Progenitor cell of endocrine pancreas (in vitro differentiated cells): ENCODE results near the gene CDKN1B. TPM values are rescaled to one million over a fixed set of nuclear protein-coding genes. Genes with fewer than 3 reads are reported as not detected.

ENCODE experiments used
- DNase-seq: peaks from one replicate; pipeline ENCODE4 v3.0.0; 2021; ENCODE audit warnings: low spot score; ENCODE audit not compliant: unreplicated experiment
- H3K27ac Mint-ChIP-seq: 2 replicates; pipeline ENCODE4 v1.8.0; 2021; ENCODE audit warnings: mild to moderate bottlenecking, moderate library complexity, mixed read lengths
- H3K27me3 Mint-ChIP-seq: 2 replicates; pipeline ENCODE4 v1.8.0; 2021; ENCODE audit warnings: mixed read lengths
- H3K36me3 Mint-ChIP-seq: 2 replicates; pipeline ENCODE4 v1.8.0; 2022; ENCODE audit warnings: mixed read lengths; ENCODE audit not compliant: insufficient read depth
- H3K4me1 Mint-ChIP-seq: 2 replicates; pipeline ENCODE4 v1.8.0; 2021; ENCODE audit warnings: low read depth, mixed read lengths
- H3K4me3 Mint-ChIP-seq: 2 replicates; pipeline ENCODE4 v1.8.0; 2021; ENCODE audit warnings: low read depth, mild to moderate bottlenecking, moderate library complexity, mixed read lengths
- H3K9me3 Mint-ChIP-seq: 2 replicates; pipeline ENCODE4 v1.8.0; 2021; ENCODE audit warnings: low read depth, mixed read lengths
- total RNA-seq: library from RNA; stranded (reverse); gene quantifications from 2 replicates; pipeline ENCODE4 v1.2.1, GENCODE V29; 2021
- TF ChIP-seq, protein P1 (sequence below): fragments of 200-600 bp; sonication (generic); IDR thresholded peaks from one replicate; pipeline ENCODE4 v1.5.0; 2021; ENCODE audit warnings: antibody characterized with exemption, mild to moderate bottlenecking; ENCODE audit not compliant: unreplicated experiment

The CDKN1B gene
- total RNA-seq, 1 donor from 2014 or later = 40.8 TPM

- no peak overlapping the region for H3K27ac Mint-ChIP-seq
- H3K36me3 Mint-ChIP-seq = no peaks in the 10 kb centered on the region
- H3K9me3 Mint-ChIP-seq = no peaks in the 10 kb centered on the region
- H3K27me3 Mint-ChIP-seq = no peaks in the 10 kb centered on the region
- no peak overlapping the region for H3K4me3 Mint-ChIP-seq
- DNase-seq = no peak
- TF ChIP-seq, protein P1, sequence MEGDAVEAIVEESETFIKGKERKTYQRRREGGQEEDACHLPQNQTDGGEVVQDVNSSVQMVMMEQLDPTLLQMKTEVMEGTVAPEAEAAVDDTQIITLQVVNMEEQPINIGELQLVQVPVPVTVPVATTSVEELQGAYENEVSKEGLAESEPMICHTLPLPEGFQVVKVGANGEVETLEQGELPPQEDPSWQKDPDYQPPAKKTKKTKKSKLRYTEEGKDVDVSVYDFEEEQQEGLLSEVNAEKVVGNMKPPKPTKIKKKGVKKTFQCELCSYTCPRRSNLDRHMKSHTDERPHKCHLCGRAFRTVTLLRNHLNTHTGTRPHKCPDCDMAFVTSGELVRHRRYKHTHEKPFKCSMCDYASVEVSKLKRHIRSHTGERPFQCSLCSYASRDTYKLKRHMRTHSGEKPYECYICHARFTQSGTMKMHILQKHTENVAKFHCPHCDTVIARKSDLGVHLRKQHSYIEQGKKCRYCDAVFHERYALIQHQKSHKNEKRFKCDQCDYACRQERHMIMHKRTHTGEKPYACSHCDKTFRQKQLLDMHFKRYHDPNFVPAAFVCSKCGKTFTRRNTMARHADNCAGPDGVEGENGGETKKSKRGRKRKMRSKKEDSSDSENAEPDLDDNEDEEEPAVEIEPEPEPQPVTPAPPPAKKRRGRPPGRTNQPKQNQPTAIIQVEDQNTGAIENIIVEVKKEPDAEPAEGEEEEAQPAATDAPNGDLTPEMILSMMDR = no peak
- H3K4me1 Mint-ChIP-seq = no peaks in the 10 kb centered on the region
Measured at GRCh38 chr12:12676605-12677004, 40.6 kb upstream of the CDKN1B start.

DNA sequence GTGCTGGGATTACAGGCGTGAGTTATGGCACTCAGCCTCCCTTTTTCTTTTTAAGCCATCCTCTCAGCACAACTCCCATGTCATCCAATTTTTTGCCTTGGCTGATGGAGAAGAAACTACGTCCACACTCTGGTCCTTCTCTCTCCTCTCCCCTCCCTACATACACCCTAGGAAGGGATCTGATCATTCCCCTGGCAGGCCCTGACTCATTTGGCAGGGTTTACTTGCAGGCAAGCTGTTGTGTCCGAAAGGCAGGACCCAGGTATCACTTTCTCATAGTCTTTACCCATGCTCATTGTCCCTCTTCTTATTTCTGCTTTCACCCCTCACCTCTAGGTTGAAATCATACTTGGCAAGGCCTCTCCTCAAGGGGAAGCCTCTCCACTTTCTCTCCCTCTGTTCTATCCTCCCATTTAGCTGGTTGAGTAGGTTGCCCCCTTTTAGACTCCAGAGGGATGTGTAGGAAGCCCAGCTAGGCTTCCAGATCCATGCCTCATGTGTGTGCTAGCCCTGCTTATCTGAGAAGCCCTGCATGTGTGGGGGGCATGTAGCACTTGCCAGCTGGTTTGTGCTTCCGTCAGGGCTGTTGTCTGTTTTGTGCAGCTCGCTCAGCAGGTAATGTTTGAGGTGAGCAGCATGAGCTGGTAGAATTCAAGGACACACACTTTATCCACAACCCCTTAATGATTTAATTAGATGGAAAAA lies 36.0 kb upstream of the CDKN1B start:
- Mint-ChIP-seq H3K4me3 (no peak overlapping the region), H3K27ac (no peak overlapping the region), H3K4me1 (peaks cover 1% of the 10 kb centered on the region), H3K9me3 (no peaks in the 10 kb centered on the region), H3K27me3 (peaks cover 3% of the 10 kb centered on the region), H3K36me3 (no peaks in the 10 kb centered on the region)
- TF ChIP-seq, protein P1 = no peak
- DNase-seq = no peak

DNA sequence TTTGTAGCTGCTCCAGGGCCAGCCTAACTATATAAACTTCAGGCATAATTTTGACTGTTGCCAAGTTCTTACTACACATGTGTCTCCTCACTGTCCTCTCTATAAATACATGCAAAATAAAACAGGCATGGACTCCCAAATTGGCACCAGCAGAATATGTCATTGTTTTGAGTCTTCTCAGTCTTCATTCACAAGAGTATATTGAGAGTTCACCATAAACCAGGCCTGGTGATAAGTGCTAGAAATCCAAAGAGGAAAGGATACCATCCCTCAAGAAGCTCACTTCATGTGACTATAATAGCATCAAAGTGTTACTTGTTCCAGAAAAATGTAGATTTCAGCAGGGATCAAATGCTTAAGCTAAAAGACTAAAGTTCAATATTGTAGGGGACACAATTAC lies 34.9 kb upstream of the CDKN1B start:
- TF ChIP-seq, protein P1 = no peak
- Mint-ChIP-seq H3K27ac (no peak overlapping the region), H3K4me1 (peaks cover 1% of the 10 kb centered on the region), H3K27me3 (peaks cover 3% of the 10 kb centered on the region), H3K9me3 (no peaks in the 10 kb centered on the region), H3K4me3 (no peak overlapping the region), H3K36me3 (no peaks in the 10 kb centered on the region)
- no peak for DNase-seq

DNA sequence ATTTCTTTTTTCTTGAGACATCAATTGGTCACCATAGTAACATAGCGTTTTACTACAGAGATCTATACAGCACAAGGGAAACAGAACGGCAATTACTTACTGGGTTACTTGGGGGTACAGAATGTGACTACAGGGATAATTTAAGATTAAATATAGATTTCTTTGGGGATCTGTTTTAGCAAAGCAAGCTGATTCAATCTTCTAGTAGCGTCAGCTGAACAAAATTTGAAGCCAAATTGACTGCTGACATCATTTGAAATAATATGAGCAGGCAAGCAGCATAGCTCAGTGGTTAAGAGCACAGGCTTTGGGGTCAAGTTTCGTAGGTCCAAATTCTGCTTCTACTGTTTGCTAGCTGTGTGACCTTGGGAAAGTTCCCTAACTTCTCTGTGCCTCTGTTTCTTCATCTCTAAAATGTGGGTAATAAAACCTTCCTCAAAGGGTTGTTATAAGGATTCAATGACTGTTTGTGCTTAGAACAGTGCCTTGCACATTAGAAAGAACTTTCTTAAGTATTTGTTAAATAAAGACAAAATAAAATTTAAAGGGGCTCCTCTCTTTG lies 34.0 kb upstream of the CDKN1B start:
- no peak for DNase-seq
- Mint-ChIP-seq H3K9me3 (no peaks in the 10 kb centered on the region), H3K27ac (no peak overlapping the region), H3K36me3 (no peaks in the 10 kb centered on the region), H3K4me1 (peaks cover 4% of the 10 kb centered on the region), H3K27me3 (peaks cover 3% of the 10 kb centered on the region), H3K4me3 (no peak overlapping the region)
- TF ChIP-seq, protein P1 = no peak

DNA sequence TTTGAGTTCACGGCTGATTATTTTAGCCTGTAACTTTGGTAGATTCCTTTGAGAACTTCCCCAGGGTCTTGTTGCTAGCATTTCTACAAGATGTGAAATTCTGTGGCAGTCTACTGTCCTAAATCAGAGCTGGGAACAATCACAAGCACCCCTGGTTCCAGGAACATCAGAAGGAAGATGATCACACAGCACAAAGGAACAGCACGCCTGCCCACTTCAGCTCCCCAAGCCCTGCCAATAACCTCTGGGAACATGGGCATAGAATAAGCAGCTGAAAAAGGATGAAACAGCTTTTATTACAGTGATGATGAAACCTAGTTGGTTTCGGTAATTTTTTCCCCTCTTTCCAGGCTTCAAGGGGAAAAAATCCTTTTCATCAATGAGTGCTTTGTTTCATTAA lies 33.4 kb upstream of the CDKN1B start:
- Mint-ChIP-seq H3K9me3 (no peaks in the 10 kb centered on the region), H3K27ac (no peak overlapping the region), H3K27me3 (peaks cover 3% of the 10 kb centered on the region), H3K4me1 (peaks cover 4% of the 10 kb centered on the region), H3K36me3 (no peaks in the 10 kb centered on the region), H3K4me3 (no peak overlapping the region)
- TF ChIP-seq, protein P1 = no peak
- DNase-seq = no peak
